C4-2B (cell line): ENCODE measurements around the gene HOXA2.

Source experiments
- ZFX ChIP-seq: fragments of 450-650 bp; IDR thresholded peaks from 2 replicates; pipeline ENCODE4 v1.6.1; 2017
- TF ChIP-seq, protein P1 (sequence below): fragments of 450-650 bp; conservative IDR thresholded peaks from 2 replicates; pipeline ENCODE4 v1.5.1; 2017; ENCODE audit warnings: mild to moderate bottlenecking

- TF ChIP-seq, protein P1, sequence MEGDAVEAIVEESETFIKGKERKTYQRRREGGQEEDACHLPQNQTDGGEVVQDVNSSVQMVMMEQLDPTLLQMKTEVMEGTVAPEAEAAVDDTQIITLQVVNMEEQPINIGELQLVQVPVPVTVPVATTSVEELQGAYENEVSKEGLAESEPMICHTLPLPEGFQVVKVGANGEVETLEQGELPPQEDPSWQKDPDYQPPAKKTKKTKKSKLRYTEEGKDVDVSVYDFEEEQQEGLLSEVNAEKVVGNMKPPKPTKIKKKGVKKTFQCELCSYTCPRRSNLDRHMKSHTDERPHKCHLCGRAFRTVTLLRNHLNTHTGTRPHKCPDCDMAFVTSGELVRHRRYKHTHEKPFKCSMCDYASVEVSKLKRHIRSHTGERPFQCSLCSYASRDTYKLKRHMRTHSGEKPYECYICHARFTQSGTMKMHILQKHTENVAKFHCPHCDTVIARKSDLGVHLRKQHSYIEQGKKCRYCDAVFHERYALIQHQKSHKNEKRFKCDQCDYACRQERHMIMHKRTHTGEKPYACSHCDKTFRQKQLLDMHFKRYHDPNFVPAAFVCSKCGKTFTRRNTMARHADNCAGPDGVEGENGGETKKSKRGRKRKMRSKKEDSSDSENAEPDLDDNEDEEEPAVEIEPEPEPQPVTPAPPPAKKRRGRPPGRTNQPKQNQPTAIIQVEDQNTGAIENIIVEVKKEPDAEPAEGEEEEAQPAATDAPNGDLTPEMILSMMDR: no peak
- no peak for TF ChIP-seq ZFX
Measured at GRCh38 chr7:27116031-27116961, 13.8 kb upstream of the HOXA2 start.
